Hematopoietic multipotent progenitor cell treated with erythropoietin and hydrocortisone succinate and interleukin-3 and kit ligand, for 8 days (in vitro differentiated cells): Measurements from ENCODE around the gene RERE.

Experiments
- DNase-seq: peaks from one replicate; pipeline ENCODE4 v3.0.0-alpha.2; 2015

The RERE gene

GRCh38 chr1:8370046-8370881, 447.2 kb downstream of the RERE start:
- DNase-seq = no peak

GRCh38 chr1:8368956-8369639, 448.3 kb downstream of the RERE start:
- DNase-seq = no peak

DNA sequence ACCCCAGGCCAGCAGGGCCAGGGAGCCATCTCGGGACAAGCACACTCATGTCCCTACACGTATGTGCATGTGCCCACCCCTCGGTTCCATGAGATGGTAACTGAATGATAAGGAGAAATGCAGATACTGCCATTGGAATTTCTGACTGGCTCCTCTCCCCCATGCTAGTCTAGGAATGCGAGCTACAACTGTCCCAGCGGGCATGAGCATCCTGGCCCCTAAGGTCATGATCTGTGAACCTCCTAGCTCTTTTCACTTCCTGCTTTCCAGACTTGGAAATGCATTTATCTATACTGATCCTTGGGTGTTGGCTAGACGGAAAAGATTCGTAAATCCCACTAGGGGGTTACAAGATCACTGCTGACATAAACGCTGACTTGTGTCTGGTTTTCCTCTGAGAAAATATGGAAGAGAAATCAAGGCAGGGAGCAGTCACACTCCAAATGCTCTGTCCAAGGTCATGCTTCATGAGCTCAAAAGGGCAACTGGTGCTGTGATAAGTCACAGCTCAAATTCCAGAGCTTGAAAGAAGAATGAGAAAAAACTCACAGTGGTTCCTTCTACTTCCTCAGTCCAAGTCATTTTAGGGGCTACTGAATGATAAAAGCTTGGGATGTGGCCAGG, 449.8 kb downstream of the RERE start:
- DNase-seq = no peak

GRCh38 chr1:8365661-8366362, 451.6 kb downstream of the RERE start:
- DNase-seq = no peak

DNA sequence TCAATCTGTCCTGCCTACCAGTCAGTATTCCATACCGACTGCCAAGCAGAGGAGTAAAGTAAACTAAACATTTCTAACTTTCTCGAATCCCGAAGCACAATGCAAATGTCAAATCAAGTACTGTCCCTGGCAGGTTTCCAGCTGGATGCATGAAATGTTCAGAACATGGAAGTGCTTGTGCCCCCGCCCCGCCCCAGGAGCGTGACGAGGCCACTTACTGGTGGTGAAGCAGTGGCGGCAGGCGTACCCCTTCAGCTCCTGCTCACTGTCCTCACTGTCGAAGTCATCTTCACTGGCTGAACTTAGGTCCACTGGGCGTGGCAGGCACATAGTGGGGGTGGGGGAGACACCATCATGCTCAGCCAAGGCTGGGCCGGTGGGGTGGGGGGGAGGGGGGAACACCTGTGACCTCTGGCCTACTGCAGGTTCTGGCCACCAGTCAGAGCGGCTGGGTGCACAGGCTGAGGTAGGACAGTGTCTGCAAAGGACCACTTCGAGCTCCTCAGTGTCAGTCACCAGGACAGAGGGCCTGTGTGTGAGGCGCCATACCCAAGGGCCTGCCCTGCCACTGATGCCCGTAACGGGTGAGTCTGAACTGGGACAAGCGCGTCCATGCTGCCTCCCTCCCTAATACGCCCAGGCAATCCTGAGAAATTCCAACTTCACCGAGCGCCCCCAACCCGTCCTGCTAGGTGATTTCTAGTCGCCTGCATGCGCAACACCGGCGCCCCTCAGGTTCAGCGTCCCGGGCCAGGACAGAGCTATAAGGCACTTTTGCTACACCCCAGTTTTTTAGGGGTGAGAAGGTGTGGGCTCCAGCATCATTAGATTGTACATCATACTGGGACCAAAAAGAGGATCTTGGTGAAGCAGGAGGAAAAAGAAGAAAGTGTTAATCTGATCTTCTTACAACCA, 452.7 kb downstream of the RERE start:
- no peak for DNase-seq

- no peak for DNase-seq
These were observed 453.6 kb downstream of the RERE start for GRCh38 chr1:8363767-8364301.

DNA sequence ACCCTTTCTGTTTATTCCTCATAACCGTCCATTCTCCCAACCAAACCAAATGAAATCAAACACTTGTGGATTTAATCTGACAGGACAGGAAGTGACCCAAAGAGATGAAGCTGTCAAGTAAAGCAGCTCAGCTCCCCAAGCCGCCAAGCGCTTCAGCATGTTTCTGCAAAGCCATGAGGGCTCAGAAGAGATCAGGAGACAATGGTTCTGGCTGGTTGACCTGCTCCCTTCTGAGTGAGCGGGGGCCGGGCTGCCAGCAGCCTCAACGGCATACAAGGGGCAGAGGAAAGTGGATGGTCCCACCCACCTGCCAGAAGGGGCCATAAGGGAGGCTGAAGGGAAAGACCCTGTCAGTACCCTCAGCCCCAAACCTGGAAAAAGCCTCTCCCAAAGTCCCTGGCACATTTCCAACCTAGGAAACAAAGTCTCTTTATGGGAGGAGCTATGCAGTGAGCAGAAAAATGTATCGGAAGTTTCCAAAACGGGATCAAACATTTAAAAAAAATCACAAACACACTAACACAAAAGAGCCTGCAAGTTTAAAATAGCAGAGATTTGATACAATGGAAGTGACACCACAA, 454.2 kb downstream of the RERE start:
- no peak for DNase-seq

DNA sequence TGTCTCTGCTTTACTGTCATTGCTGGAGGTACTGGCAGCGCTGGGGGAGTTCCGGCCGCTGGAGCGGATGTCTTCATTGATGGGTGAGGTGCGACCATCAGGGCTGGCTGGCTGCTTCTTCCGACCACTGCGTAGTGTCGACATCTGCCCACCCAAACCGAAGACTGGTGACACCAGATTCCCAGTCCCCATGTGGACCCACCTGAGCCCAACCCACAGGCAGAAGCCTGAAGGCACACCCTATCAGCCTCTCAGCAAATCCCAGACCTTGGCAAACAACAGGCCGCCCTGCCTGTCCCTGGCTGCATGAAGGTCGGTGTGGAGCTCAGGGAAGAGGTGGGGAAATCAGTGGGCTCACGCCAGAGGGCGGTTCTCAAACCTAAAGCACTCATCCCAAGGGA, 454.7 kb downstream of the RERE start:
- DNase-seq = no peak

- no peak for DNase-seq
These were observed 456.1 kb downstream of the RERE start for GRCh38 chr1:8361198-8361849.

DNA sequence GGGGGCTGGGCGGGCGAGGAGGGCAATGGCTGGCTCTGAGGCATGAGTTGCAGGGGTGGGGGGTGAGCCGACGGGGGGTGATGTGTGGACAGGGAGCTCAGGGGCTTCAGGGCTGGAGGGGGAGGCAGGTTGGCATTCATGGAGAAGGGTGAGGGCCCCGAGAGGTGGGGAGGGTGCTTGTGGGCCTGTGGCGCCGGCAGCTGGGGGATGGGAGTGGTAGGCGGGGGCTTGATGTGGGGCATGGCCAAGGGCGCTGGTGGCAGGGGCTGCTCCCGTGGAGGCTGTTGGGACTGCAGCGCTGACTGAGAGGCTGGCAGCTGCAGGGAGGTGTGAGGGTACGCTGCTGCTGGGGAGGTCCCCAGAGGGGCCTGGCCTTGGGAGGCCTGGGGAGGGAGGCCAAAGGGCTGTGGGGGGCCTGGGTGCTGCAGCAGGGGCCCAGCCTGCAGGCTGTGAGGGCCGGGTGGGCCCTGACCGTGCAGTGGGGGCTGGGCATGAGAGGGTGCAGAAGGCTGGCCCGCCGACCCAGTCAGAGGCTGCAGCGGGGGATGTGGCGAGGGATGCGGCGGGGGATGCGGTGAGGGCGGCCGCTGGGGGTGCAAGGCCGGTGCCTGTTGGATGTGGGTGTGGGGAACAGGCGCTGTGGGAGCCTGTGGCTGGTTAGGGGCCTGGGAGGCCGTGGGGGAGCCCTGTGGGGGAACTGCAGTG, 456.8 kb downstream of the RERE start:
- DNase-seq = no peak

DNA sequence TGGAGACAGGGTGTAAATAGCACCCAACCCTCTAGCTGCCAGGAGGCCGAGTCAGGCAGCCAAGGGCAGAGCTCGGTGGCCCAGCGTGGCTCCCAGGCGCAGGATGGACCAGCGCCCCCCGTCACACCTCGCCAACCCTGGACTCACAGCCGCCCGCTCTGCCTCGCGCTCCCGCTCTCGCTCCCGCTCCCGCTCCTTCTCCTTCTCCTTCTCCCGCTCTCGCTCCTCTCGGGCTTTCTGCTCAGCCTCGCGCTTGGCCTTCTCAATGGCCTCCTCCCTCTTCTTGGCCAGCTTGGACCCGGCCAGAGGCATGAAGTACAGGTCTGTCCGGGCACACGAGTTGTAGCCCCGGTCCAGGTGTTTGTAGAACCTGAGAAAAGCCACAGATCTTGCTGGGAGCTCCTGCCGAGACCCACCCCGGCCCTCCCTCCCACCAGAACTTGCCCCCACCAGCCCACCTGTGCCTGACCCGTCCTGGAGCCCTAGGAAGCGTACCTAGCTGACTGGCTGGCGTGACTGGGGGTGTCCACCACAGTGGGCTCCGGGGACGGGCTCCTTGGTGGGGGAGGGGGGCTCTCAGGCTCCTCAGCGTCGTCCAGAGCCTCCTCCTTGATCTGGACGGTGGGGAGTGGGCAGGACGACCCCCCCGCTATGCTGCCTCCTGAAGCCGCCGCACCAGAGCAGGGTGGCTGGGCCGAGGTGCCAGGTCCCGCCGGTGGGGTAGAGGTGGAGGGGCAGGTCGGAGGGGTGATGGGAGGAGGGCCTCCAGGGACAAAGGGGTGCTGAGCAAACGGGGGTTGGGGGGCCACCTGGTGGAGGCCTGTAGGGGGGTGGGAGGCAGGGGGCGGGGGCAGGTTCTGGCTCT, 457.6 kb downstream of the RERE start:
- DNase-seq = no peak

DNA sequence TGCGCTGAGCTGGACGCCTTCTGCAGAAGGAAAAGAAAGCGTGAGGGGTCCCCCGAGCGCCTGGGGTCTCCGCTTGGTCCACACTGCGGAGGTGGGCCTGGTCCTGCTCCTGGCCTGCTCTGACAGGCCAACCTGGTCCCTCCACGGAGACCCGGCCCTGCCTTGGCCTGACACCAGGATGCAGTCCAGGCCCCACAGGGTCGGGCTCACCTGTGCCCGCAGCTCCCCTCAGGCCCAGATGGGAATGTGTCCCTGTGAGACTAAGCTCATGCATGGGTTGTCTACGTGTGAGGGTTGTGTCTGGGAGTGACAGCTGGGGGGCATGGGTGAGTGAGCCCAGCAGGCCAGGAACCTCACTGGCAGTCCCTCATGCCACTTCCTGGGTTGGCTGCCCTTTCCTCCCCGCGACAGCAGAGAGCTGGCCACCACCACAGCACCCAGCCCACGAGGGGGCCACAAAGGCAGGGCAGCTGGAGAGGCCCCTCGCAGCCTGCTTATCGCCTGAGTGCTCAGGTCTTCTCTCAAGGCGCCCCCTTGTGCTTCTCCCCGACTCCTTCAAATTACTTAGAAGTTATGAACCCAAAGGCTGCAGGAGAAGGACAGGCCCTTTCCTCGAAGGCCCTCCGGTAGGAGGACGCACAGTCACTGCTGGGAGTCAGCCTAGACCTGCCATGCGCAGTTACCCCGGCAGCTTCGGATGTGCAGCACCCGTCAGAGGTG, 458.4 kb downstream of the RERE start:
- DNase-seq = no peak

GRCh38 chr1:8358241-8358896, 459.1 kb downstream of the RERE start:
- DNase-seq = no peak

- peak; percentile 74 for DNase-seq
These were observed 459.9 kb downstream of the RERE start for GRCh38 chr1:8357329-8358101.

DNA sequence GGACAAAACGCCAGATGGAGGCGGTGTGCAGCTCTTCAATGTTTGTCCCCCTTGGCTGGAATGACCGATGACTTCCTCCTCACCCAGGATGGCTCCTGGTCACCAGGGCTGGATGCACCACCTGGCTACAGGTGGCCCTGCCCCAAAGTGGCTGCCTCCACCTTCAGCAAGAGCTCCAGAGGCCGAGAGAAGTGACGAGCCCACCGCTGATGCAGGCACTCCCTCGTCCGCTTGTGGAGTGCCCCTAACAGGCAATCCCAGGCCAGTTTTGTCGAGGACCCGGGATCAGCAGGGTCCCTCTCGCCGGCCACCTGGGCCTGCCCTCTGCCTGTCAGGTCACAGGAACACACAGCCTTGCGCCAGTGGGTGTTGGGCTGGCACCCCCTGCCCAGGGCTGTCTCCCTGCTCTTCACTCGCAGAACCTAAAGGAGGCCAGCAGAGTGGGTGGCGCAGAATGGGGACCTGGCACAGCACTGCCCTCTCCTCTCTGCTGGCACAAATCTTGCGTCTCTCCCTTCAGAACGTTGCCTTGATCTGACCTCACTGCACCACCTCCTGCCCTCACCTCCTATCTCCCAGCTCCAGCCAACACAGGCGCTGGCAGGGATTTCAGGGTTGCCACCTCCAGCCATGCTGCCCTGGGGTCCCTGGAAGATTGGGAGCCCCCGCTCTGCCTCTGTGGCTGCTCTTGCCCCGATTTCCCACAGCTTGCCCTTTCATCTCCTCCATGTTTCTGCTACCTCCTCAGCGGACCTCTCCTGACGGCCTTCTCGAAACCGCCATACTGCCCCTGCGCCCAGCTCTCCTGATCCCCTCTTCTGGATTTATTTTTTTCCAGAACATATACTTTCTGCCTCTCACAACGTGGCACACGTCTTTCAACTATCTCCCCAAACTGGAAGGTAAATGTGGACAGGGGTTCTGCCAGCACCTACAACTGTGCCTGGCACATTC, 460.9 kb downstream of the RERE start:
- no peak for DNase-seq
